ENCODE results near the gene ARHGAP45.
"Not testable (repeated sequence)": the region's sequence is repeated elsewhere in the genome, so short reads cannot be mapped to it uniquely, and the experiment has no call there.

Gene ARHGAP45

GRCh38 chr19:1126984-1127760, 60.2 kb downstream of the ARHGAP45 start:
- Histone ChIP-seq H3K4me1 (ENCODE audit: control insufficient read depth in 5 of 5, insufficient read depth in 5 of 5, low read length in 5 of 5) (peaks cover 0 to 26% (median 15%) of the 10 kb centered on the region in 5 donors), H3K9ac (ENCODE audit: low read length in 5 of 5) (peak overlapping the region in 2 of 5 donors; percentile 2 to 8), H3K9me3 (ENCODE audit: control insufficient read depth in 5 of 5, low read length in 5 of 5) (no peaks in the 10 kb centered on the region), H3K36me3 (ENCODE audit: control insufficient read depth in 5 of 5, insufficient read depth in 5 of 5, low read length in 5 of 5) (peaks cover 0 to 62% (median 54%) of the 10 kb centered on the region in 5 donors), H3K4me3 (ENCODE audit: low read depth in 1 of 5, low read length in 5 of 5) (no peak overlapping the region), H3K27me3 (ENCODE audit: control insufficient read depth in 5 of 5, insufficient read depth in 4 of 5, low read length in 5 of 5) (no peaks in the 10 kb centered on the region), H3K27ac (ENCODE audit: low read depth, low read length) (peak overlapping the region; percentile 37)

DNA sequence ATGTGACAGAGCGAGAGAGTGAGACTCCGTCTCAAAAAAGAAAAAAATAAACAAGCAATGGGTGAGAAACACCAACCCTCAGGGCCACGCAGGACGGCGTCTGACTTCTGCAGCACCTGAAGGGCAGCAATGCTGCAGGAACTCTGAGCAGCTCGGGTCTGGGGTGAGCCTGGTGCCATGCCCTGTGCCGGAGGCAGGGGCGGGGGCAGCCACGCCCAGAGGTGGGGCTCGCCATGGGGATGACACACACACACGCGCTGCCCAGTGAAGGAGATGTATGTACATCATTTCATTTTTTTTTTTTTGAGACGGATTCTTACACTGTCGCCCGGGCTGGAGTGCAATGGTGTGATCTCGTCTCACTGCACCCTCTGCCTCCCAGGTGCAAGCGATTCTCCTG, 61.1 kb downstream of the ARHGAP45 start:
- no peak overlapping the region for H3K4me3 ChIP-seq (ENCODE audit: low read depth in 1 of 5, low read length in 5 of 5)
- H3K27me3 ChIP-seq (ENCODE audit: control insufficient read depth in 5 of 5, insufficient read depth in 4 of 5, low read length in 5 of 5), result no peaks in the 10 kb centered on the region
- H3K9me3 ChIP-seq (ENCODE audit: control insufficient read depth in 5 of 5, low read length in 5 of 5), result no peaks in the 10 kb centered on the region
- no peak overlapping the region for H3K9ac ChIP-seq (ENCODE audit: low read length in 5 of 5)
- H3K36me3 ChIP-seq (ENCODE audit: control insufficient read depth in 5 of 5, insufficient read depth in 5 of 5, low read length in 5 of 5), result peaks cover 0 to 53% (median 46%) of the 10 kb centered on the region in 5 donors
- H3K4me1 ChIP-seq (ENCODE audit: control insufficient read depth in 5 of 5, insufficient read depth in 5 of 5, low read length in 5 of 5), result peaks cover 0 to 36% (median 24%) of the 10 kb centered on the region in 5 donors
- no peak overlapping the region for H3K27ac ChIP-seq (ENCODE audit: low read depth, low read length)

DNA sequence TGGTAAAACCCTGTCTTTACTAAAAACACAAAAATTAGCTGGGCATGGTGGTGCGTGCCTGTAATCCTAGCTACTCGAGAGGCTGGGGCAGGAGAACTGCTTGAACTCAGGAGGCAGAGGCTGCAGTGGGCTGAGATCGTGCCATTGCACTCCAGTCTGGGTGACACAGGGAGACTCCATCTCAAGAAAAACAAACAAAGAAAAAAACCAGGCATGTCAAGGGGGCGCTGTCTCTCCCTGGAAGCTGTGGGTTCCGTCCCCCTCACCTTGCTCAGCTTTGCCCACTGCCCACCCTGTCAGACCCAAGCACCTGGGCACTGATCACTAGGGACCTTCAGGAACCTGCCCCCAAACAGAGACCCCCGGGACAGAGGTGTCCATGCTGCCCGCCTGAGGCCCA, 62.1 kb downstream of the ARHGAP45 start:
- not testable (repeated sequence) for H3K27ac ChIP-seq (ENCODE audit: low read depth, low read length); H3K9me3 ChIP-seq (ENCODE audit: control insufficient read depth in 5 of 5, low read length in 5 of 5); H3K9ac ChIP-seq (ENCODE audit: low read length in 5 of 5); H3K27me3 ChIP-seq (ENCODE audit: control insufficient read depth in 5 of 5, insufficient read depth in 4 of 5, low read length in 5 of 5); H3K4me3 ChIP-seq (ENCODE audit: low read depth in 1 of 5, low read length in 5 of 5)
- peaks cover 0 to 44% (median 33%) of the 10 kb centered on the region in 5 donors for H3K4me1 ChIP-seq (ENCODE audit: control insufficient read depth in 5 of 5, insufficient read depth in 5 of 5, low read length in 5 of 5)
- H3K36me3 ChIP-seq (ENCODE audit: control insufficient read depth in 5 of 5, insufficient read depth in 5 of 5, low read length in 5 of 5), result peaks cover 0 to 45% (median 36%) of the 10 kb centered on the region in 5 donors

DNA sequence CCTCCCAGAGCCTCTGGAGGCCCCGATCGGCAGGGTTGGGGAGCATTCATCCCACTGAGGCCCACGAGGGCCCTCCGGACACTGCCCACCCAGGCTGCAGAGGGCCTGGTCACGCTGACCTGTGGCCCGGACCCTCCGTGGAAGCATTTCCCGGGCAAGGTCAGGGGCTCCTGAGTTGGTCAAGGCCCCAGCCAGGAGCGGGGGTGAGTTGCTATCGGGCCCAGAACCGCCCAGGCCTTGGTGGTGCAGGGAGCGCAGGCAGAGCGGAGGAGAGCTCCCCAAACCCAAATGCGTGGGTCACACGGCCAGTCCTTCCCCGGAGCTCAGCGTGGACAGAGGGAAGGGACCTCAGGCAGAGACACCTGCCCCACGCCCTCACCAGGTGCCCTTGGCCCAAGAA, 62.6 kb downstream of the ARHGAP45 start:
- Histone ChIP-seq H3K27ac (ENCODE audit: low read depth, low read length) (no peak overlapping the region), H3K9me3 (ENCODE audit: control insufficient read depth in 5 of 5, low read length in 5 of 5) (no peaks in the 10 kb centered on the region), H3K4me3 (ENCODE audit: low read depth in 1 of 5, low read length in 5 of 5) (no peak overlapping the region), H3K4me1 (ENCODE audit: control insufficient read depth in 5 of 5, insufficient read depth in 5 of 5, low read length in 5 of 5) (peaks cover 1 to 44% (median 35%) of the 10 kb centered on the region in 5 donors), H3K27me3 (ENCODE audit: control insufficient read depth in 5 of 5, insufficient read depth in 4 of 5, low read length in 5 of 5) (no peaks in the 10 kb centered on the region), H3K36me3 (ENCODE audit: control insufficient read depth in 5 of 5, insufficient read depth in 5 of 5, low read length in 5 of 5) (peaks cover 0 to 44% (median 32%) of the 10 kb centered on the region in 5 donors), H3K9ac (ENCODE audit: low read length in 5 of 5) (no peak overlapping the region)

- H3K9me3 ChIP-seq (ENCODE audit: control insufficient read depth in 5 of 5, low read length in 5 of 5), result no peaks in the 10 kb centered on the region
- peaks cover 0 to 36% (median 23%) of the 10 kb centered on the region in 5 donors for H3K36me3 ChIP-seq (ENCODE audit: control insufficient read depth in 5 of 5, insufficient read depth in 5 of 5, low read length in 5 of 5)
- H3K27me3 ChIP-seq (ENCODE audit: control insufficient read depth in 5 of 5, insufficient read depth in 4 of 5, low read length in 5 of 5), result no peaks in the 10 kb centered on the region
- peaks cover 1 to 52% (median 45%) of the 10 kb centered on the region in 5 donors for H3K4me1 ChIP-seq (ENCODE audit: control insufficient read depth in 5 of 5, insufficient read depth in 5 of 5, low read length in 5 of 5)
- peak overlapping the region; percentile 68 to 96 (median 87) for H3K9ac ChIP-seq (ENCODE audit: low read length in 5 of 5)
- peak overlapping the region; percentile 95 for H3K27ac ChIP-seq (ENCODE audit: low read depth, low read length)
- H3K4me3 ChIP-seq (ENCODE audit: low read depth in 1 of 5, low read length in 5 of 5), result peak overlapping the region; percentile 40 to 85 (median 73)
Observed at GRCh38 chr19:1130771-1131717, 64.1 kb downstream of the ARHGAP45 start.

DNA sequence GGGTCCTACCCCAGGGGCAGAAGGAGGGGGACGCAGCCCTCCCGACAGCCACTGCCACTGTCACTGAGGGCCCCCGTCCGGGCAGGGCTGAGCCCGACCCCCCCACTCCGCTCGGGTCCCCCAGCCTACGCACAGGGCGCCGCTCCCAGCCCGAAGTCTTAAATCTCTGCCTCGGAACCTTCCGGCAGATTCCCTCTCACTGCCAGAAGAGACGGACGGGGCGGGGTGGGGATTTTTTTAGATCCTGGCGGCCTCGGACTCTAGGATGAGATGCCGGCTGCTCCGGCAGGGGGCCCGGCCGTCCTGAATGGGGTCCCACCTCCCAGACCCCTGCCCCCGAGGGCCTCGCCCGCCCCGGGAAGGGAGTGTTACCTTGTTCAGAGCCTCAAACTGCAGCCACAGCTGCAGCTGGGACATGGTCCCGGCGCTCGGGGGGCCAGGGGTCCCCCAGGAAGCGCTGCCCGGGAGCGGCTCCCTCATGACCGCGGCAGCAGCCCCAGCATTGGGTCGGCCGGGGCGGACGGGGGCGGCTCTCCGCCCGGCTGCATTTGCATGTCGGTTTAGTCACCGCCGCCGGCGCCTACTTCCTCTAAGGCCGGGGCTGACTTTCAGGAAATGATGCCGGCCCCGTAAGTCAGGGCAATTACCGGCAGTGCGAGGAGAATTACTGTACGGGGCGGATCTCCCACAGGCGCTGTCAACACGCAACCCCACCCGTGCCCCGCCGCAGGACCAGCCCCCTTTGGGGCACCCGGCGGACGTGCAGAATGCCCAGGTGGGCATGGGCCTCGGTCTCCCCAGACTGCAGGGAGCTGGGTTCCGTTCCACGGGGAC, 65.0 kb downstream of the ARHGAP45 start:
- Histone ChIP-seq H3K27me3 (ENCODE audit: control insufficient read depth in 5 of 5, insufficient read depth in 4 of 5, low read length in 5 of 5) (no peaks in the 10 kb centered on the region), H3K9me3 (ENCODE audit: control insufficient read depth in 5 of 5, low read length in 5 of 5) (no peaks in the 10 kb centered on the region), H3K4me3 (ENCODE audit: low read depth in 1 of 5, low read length in 5 of 5) (peak overlapping the region; percentile 40 to 85 (median 73)), H3K27ac (ENCODE audit: low read depth, low read length) (peak overlapping the region; percentile 95), H3K36me3 (ENCODE audit: control insufficient read depth in 5 of 5, insufficient read depth in 5 of 5, low read length in 5 of 5) (peaks cover 0 to 30% (median 14%) of the 10 kb centered on the region in 5 donors), H3K4me1 (ENCODE audit: control insufficient read depth in 5 of 5, insufficient read depth in 5 of 5, low read length in 5 of 5) (peaks cover 4 to 61% (median 54%) of the 10 kb centered on the region in 5 donors), H3K9ac (ENCODE audit: low read length in 5 of 5) (peak overlapping the region; percentile 68 to 96 (median 87))

DNA sequence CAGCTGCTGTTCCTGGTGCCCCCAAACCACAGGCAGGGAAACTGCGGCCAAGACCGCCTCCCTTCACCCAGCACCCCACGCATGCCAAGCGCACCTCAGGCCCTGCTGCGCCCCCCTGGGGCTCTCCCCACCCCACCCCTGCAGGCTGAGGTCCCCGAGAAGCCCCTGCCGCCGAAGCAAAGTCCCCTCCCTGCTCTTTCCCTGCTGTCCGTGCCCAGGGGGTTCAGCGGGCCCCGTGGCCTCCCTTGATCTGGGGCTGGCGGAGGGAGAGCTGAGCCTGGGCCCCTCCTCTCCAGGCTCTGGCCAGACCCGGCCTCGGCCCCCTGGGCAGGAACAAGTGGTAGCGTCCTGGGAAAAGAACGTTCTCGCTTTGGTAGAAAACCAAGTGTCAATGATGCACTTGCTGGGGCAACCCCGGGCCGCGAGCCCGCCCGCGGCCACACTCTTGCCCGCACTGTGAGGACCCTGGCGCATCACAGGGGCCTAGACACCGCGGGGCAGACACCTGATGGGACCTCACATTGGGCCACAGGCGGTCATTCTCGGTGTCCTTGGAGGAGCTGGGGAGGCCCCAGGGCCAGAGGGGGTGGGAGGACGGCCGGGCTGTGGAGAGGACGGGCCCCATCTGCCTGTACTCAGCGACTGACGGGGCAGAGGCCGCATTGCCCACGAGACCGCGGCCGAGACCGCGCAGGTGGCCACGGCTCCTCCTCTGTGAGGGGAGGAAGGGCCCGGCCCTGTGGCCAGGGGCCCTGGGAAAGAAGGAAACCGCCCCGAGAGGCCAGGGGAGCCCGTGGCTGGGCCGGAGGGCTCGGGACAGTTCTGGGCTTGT, 65.8 kb downstream of the ARHGAP45 start:
- Histone ChIP-seq H3K27me3 (ENCODE audit: control insufficient read depth in 5 of 5, insufficient read depth in 4 of 5, low read length in 5 of 5) (no peaks in the 10 kb centered on the region), H3K27ac (ENCODE audit: low read depth, low read length) (peak overlapping the region; percentile 95), H3K4me1 (ENCODE audit: control insufficient read depth in 5 of 5, insufficient read depth in 5 of 5, low read length in 5 of 5) (peaks cover 4 to 61% (median 54%) of the 10 kb centered on the region in 5 donors), H3K9ac (ENCODE audit: low read length in 5 of 5) (peak overlapping the region; percentile 26 to 72 (median 68)), H3K36me3 (ENCODE audit: control insufficient read depth in 5 of 5, insufficient read depth in 5 of 5, low read length in 5 of 5) (peaks cover 0 to 22% (median 5%) of the 10 kb centered on the region in 5 donors), H3K9me3 (ENCODE audit: control insufficient read depth in 5 of 5, low read length in 5 of 5) (no peaks in the 10 kb centered on the region), H3K4me3 (ENCODE audit: low read depth in 1 of 5, low read length in 5 of 5) (peak overlapping the region in 4 of 5 donors; percentile 43 to 85 (median 74))

DNA sequence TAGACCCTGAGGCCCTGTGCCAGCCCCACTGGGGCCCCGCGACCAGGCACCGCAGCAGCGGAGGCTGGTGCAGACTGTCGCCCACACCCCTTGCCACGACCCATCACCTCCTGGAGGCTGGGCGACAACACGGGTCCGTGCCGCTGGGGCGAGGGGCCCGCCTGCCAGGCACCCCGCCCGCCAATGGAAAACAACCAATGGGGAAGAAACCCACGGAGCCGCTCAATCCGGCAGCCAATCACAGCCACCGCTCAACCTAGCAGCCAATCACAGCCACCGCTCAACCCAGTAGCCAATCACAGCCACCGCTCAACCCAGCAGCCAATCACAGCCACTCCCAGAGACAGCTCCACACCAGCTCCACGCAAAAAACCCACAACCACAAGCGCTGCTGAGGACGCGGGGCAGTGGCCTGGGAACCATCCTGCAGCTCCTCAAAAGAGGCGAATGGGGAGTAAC, 66.5 kb downstream of the ARHGAP45 start:
- Histone ChIP-seq H3K9me3 (ENCODE audit: control insufficient read depth in 5 of 5, low read length in 5 of 5) (no peaks in the 10 kb centered on the region), H3K27ac (ENCODE audit: low read depth, low read length) (peak overlapping the region; percentile 95), H3K4me1 (ENCODE audit: control insufficient read depth in 5 of 5, insufficient read depth in 5 of 5, low read length in 5 of 5) (peaks cover 4 to 61% (median 54%) of the 10 kb centered on the region in 5 donors), H3K4me3 (ENCODE audit: low read depth in 1 of 5, low read length in 5 of 5) (no peak overlapping the region), H3K9ac (ENCODE audit: low read length in 5 of 5) (peak overlapping the region in 4 of 5 donors; percentile 52 to 72 (median 68)), H3K36me3 (ENCODE audit: control insufficient read depth in 5 of 5, insufficient read depth in 5 of 5, low read length in 5 of 5) (peaks cover 0 to 19% (median 5%) of the 10 kb centered on the region in 5 donors), H3K27me3 (ENCODE audit: control insufficient read depth in 5 of 5, insufficient read depth in 4 of 5, low read length in 5 of 5) (no peaks in the 10 kb centered on the region)

Data from subcutaneous abdominal adipose tissue (tissue), 5 donors.